Large intestine (tissue), 3 donors: ENCODE measurements around the gene EVA1C. TPM values are rescaled to one million over a fixed set of nuclear protein-coding genes. Genes with fewer than 3 reads are reported as not detected.
"Not testable (repeated sequence)": the region's sequence is repeated elsewhere in the genome, so short reads cannot be mapped to it uniquely, and the experiment has no call there.

Source experiments
- DNase-seq, 2 donors: peaks; one replicate each; pipeline versions ENCODE4 v3.0.0 to v3.0.0-alpha.2; 2013
- H3K27ac ChIP-seq: one replicate; pipeline ENCODE4 v1.5.1; 2013; ENCODE audit warnings: low read length
- H3K27me3 ChIP-seq: 2 replicates; pipeline ENCODE4 v1.6.1; 2013; ENCODE audit warnings: low read length; ENCODE audit not compliant: control insufficient read depth, insufficient read depth
- H3K36me3 ChIP-seq: 2 replicates; pipeline ENCODE4 v1.6.1; 2013; ENCODE audit warnings: low read length; ENCODE audit not compliant: control insufficient read depth, insufficient read depth
- H3K4me1 ChIP-seq: one replicate; pipeline ENCODE4 v1.6.1; 2013; ENCODE audit warnings: low read length; ENCODE audit not compliant: control insufficient read depth, insufficient read depth
- H3K4me3 ChIP-seq: one replicate; pipeline ENCODE4 v1.5.1; 2013; ENCODE audit warnings: low read length
- H3K9me3 ChIP-seq: one replicate; pipeline ENCODE4 v1.6.1; 2013; ENCODE audit warnings: mild to moderate bottlenecking, low read depth, low read length, moderate library complexity; ENCODE audit not compliant: control insufficient read depth
- WGBS: methylation state at CpG from one replicate; pipeline ENCODE4 v1.1.5; 2013; ENCODE audit warnings: low lambda C conversion rate; ENCODE audit not compliant: insufficient coverage; 5-methylcytosine and 5-hydroxymethylcytosine counted together
- polyA plus RNA-seq: library from polyadenylated mRNA; unstranded; fragments of 120-200 nt; gene quantifications from one replicate; pipeline ENCODE4 v1.2.1, GENCODE V29; 2013

EVA1C gene
- polyA plus RNA-seq, 1 donor: 2.0 TPM

- Histone ChIP-seq H3K9me3 (no peaks in the 10 kb centered on the region), H3K4me3 (no peak overlapping the region), H3K27ac (no peak overlapping the region), H3K36me3 (no peaks in the 10 kb centered on the region), H3K27me3 (no peaks in the 10 kb centered on the region), H3K4me1 (no peaks in the 10 kb centered on the region)
- WGBS: no CpG with 5 or more reads among the region's 14 CpGs
- DNase-seq: no peak
These were observed 86.9 kb downstream of the EVA1C start for GRCh38 chr21:32499249-32500055.

- WGBS: 100% methylated on average over 2 of the region's 7 CpGs
- not testable (repeated sequence) for H3K36me3 ChIP-seq, DNase-seq, H3K27me3 ChIP-seq, H3K27ac ChIP-seq, H3K9me3 ChIP-seq, H3K4me3 ChIP-seq, H3K4me1 ChIP-seq
These were observed 91.1 kb downstream of the EVA1C start for GRCh38 chr21:32503641-32504040.

GRCh38 chr21:32505767-32506166 lies 93.3 kb downstream of the EVA1C start:
- H3K4me3 ChIP-seq, H3K27ac ChIP-seq, H3K27me3 ChIP-seq, H3K9me3 ChIP-seq, H3K4me1 ChIP-seq, H3K36me3 ChIP-seq, DNase-seq: not testable (repeated sequence)
- no CpG with 5 or more reads among the region's 3 CpGs for WGBS

GRCh38 chr21:32506411-32506965 lies 94.0 kb downstream of the EVA1C start:
- DNase-seq, H3K27ac ChIP-seq, H3K36me3 ChIP-seq, H3K27me3 ChIP-seq, H3K9me3 ChIP-seq, H3K4me1 ChIP-seq, H3K4me3 ChIP-seq: not testable (repeated sequence)
- no CpG with 5 or more reads among the region's 7 CpGs for WGBS

- Histone ChIP-seq H3K27ac (no peak overlapping the region), H3K27me3 (no peaks in the 10 kb centered on the region), H3K9me3 (no peaks in the 10 kb centered on the region), H3K4me3 (no peak overlapping the region), H3K4me1 (no peaks in the 10 kb centered on the region), H3K36me3 (no peaks in the 10 kb centered on the region)
- WGBS: no CpG with 5 or more reads among the region's 16 CpGs
- DNase-seq: no peak
These were observed 94.9 kb downstream of the EVA1C start for GRCh38 chr21:32507342-32507919.

- not testable (repeated sequence) for H3K27ac ChIP-seq, H3K27me3 ChIP-seq, H3K36me3 ChIP-seq, H3K4me3 ChIP-seq, H3K9me3 ChIP-seq, DNase-seq, H3K4me1 ChIP-seq
- WGBS: no CpG with 5 or more reads among the region's 4 CpGs
These were observed 95.5 kb downstream of the EVA1C start for GRCh38 chr21:32508036-32508435.

GRCh38 chr21:32508558-32508957 lies 96.1 kb downstream of the EVA1C start:
- no peaks in the 10 kb centered on the region for H3K36me3 ChIP-seq
- no peak overlapping the region for H3K27ac ChIP-seq
- no peak for DNase-seq
- H3K4me3 ChIP-seq: no peak overlapping the region
- H3K9me3 ChIP-seq: no peaks in the 10 kb centered on the region
- no CpG with 5 or more reads among the region's 9 CpGs for WGBS
- H3K4me1 ChIP-seq: no peaks in the 10 kb centered on the region
- H3K27me3 ChIP-seq: no peaks in the 10 kb centered on the region

- not testable (repeated sequence) for H3K4me1 ChIP-seq, H3K36me3 ChIP-seq, H3K27ac ChIP-seq, H3K9me3 ChIP-seq, H3K4me3 ChIP-seq, H3K27me3 ChIP-seq, DNase-seq
- no CpG with 5 or more reads among the region's 2 CpGs for WGBS
These were observed 96.5 kb downstream of the EVA1C start for GRCh38 chr21:32508975-32509374.

GRCh38 chr21:32514275-32515055 lies 102.0 kb downstream of the EVA1C start:
- Histone ChIP-seq H3K4me3 (no peak overlapping the region), H3K9me3 (peaks cover 4% of the 10 kb centered on the region), H3K27me3 (no peaks in the 10 kb centered on the region), H3K4me1 (no peaks in the 10 kb centered on the region), H3K27ac (no peak overlapping the region), H3K36me3 (no peaks in the 10 kb centered on the region)
- DNase-seq: no peak
- 100% methylated on average over 1 of the region's 12 CpGs for WGBS

GRCh38 chr21:32515874-32516273 lies 103.4 kb downstream of the EVA1C start:
- no peak for DNase-seq
- H3K4me1 ChIP-seq: no peaks in the 10 kb centered on the region
- no peaks in the 10 kb centered on the region for H3K27me3 ChIP-seq
- no peak overlapping the region for H3K27ac ChIP-seq
- H3K9me3 ChIP-seq: peaks cover 7% of the 10 kb centered on the region
- no peaks in the 10 kb centered on the region for H3K36me3 ChIP-seq
- 54% methylated on average over 2 of the region's 5 CpGs for WGBS
- no peak overlapping the region for H3K4me3 ChIP-seq
